ENCODE results near the gene TMEM235. TPM values are rescaled to one million over a fixed set of nuclear protein-coding genes. Genes with fewer than 3 reads are reported as not detected.

TMEM235 gene
- total RNA-seq, result not detected

GRCh38 chr17:78230996-78231935 lies at the start of gene TMEM235:
Gene TMEM235 (plus strand): TSS chr17:78231631. CDS start chr17:78232024, 393 bp downstream.
- DNase-seq (ENCODE audit: low spot score in 2 of 2), result no peak
- intact Hi-C loops (cut with DNase I; ENCODE audit: low total_unique reads), result loop anchor here (10.0 kb wide), 1 partner anchor 1624 kb away; no protein-coding TSS in a partner anchor
- peaks cover 5 to 24% of the 10 kb centered on the region in 2 donors for H3K27me3 ChIP-seq
- no peak within 1 kb of the TSS for H3K27ac ChIP-seq
- H3K4me1 ChIP-seq, result no peaks in the 10 kb centered on the region
- no peaks in the 10 kb centered on the region for H3K9me3 ChIP-seq
- peak within 1 kb of the TSS in 1 of 3 donors; percentile 54 for H3K4me3 ChIP-seq
- H3K36me3 ChIP-seq, result no peaks in the 10 kb centered on the region
- TF ChIP-seq POLR2AphosphoS5 (IDR thresholded peaks at IDR 0.05) (no peak), CTCF (IDR thresholded peaks at IDR 0.05) (no peak)

- H3K27me3 ChIP-seq, result no peaks in the 10 kb centered on the region
- intact Hi-C loops (cut with DNase I; ENCODE audit: low total_unique reads), result no loop called here
These were observed 48.9 kb upstream of the TMEM235 start for GRCh38 chr17:78182504-78182903.

GRCh38 chr17:78183916-78184315 lies 47.5 kb upstream of the TMEM235 start:
- H3K27me3 ChIP-seq, result no peaks in the 10 kb centered on the region
- TF ChIP-seq CTCF (IDR thresholded peaks at IDR 0.05), result no peak
- TF ChIP-seq POLR2A (IDR thresholded peaks at IDR 0.05), result no peak
- H3K4me3 ChIP-seq, result no peak overlapping the region
- intact Hi-C loops (cut with DNase I; ENCODE audit: low total_unique reads), result no loop called here
- H3K27ac ChIP-seq, result peak overlapping the region; percentile 52 to 76
- peaks cover 3 to 10% of the 10 kb centered on the region in 2 donors for H3K4me1 ChIP-seq
- no peak for DNase-seq (ENCODE audit: low spot score in 2 of 2)
- H3K9me3 ChIP-seq, result no peaks in the 10 kb centered on the region
- H3K36me3 ChIP-seq, result no peaks in the 10 kb centered on the region

More at GRCh38 chr17:78182504-78182903, 48.9 kb upstream of the TMEM235 start:
- peaks cover 3 to 10% of the 10 kb centered on the region in 2 donors for H3K4me1 ChIP-seq
- no peaks in the 10 kb centered on the region for H3K9me3 ChIP-seq
- TF ChIP-seq POLR2A (IDR thresholded peaks at IDR 0.05) (no peak), POLR2AphosphoS5 (IDR thresholded peaks at IDR 0.05) (no peak)
- H3K27ac ChIP-seq, result no peak overlapping the region
- H3K36me3 ChIP-seq, result no peaks in the 10 kb centered on the region
- H3K4me3 ChIP-seq, result no peak overlapping the region
- no peak for DNase-seq (ENCODE audit: low spot score in 2 of 2)

GRCh38 chr17:78184351-78184750 lies 47.1 kb upstream of the TMEM235 start:
- H3K27ac ChIP-seq, result peak overlapping the region; percentile 52 to 76
- H3K4me1 ChIP-seq, result peaks cover 3 to 10% of the 10 kb centered on the region in 2 donors
- DNase-seq (ENCODE audit: low spot score in 2 of 2), result peak in 1 of 2 donors; percentile 64
- intact Hi-C loops (cut with DNase I; ENCODE audit: low total_unique reads), result no loop called here
- no peaks in the 10 kb centered on the region for H3K27me3 ChIP-seq
- TF ChIP-seq CTCF (IDR thresholded peaks at IDR 0.05), result no peak
- TF ChIP-seq POLR2AphosphoS5 (IDR thresholded peaks at IDR 0.05), result no peak
- H3K9me3 ChIP-seq, result no peaks in the 10 kb centered on the region
- H3K4me3 ChIP-seq, result no peak overlapping the region
- H3K36me3 ChIP-seq, result no peaks in the 10 kb centered on the region

GRCh38 chr17:78184868-78185267 lies 46.6 kb upstream of the TMEM235 start:
- intact Hi-C loops (cut with DNase I; ENCODE audit: low total_unique reads), result loop anchor here (5.0 kb wide), 1 partner anchor 1028 kb away; no protein-coding TSS in a partner anchor
- Histone ChIP-seq H3K36me3 (no peaks in the 10 kb centered on the region), H3K27ac (peak overlapping the region; percentile 52 to 76), H3K4me3 (no peak overlapping the region), H3K9me3 (no peaks in the 10 kb centered on the region), H3K27me3 (no peaks in the 10 kb centered on the region), H3K4me1 (peaks cover 3 to 10% of the 10 kb centered on the region in 2 donors)
- no peak for TF ChIP-seq POLR2AphosphoS5 (IDR thresholded peaks at IDR 0.05)
- TF ChIP-seq POLR2A (IDR thresholded peaks at IDR 0.05), result no peak
- no peak for TF ChIP-seq CTCF (IDR thresholded peaks at IDR 0.05)
- no peak for DNase-seq (ENCODE audit: low spot score in 2 of 2)
